ENCODE results near the gene TPCN2.
"Not testable (repeated sequence)": the region's sequence is repeated elsewhere in the genome, so short reads cannot be mapped to it uniquely, and the experiment has no call there.

Gene TPCN2

GRCh38 chr11:69048694-69049489 is at the start of gene TPCN2:
Gene TPCN2, plus strand, starts transcription at chr11:69048932. Its CDS starts 66 bp downstream, at chr11:69048998.
- peak; percentile 73 for DNase-seq

- no peak for DNase-seq
Observed at GRCh38 chr11:68999093-68999747, 49.5 kb upstream of the TPCN2 start.

DNA sequence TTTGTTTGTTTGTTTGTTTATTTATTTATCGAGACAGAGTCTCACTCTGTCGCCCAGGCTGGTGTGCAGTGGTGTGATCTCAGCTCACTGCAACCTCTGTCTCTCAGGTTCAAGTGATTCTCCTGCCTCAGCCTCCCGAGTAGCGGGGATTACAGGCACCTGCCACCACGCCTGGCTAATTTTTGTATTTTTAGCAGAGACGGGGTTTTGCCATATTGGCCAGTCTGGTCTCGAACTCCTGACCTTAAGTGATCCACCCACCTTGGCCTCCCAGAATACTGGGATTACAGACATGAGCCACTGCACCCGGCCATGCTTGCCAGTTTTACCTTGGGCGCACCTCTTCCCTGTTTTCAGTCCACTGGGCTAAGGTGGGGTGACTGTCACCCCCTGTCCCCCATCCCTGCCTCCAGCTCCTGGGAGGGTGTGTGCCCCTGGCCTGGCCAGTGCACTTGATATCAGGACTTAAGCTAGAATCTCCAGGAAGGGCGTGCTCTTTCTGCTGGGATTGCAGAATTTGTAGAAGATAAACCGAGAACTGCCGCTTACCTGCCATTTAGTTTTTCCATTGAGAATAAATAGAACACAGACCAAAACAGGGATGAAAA is 48.9 kb upstream of the TPCN2 start:
- not testable (repeated sequence) for DNase-seq

- no peak for DNase-seq
Observed at GRCh38 chr11:69000391-69000790, 48.3 kb upstream of the TPCN2 start.

- no peak for DNase-seq
Observed at GRCh38 chr11:69000831-69001242, 47.9 kb upstream of the TPCN2 start.

DNA sequence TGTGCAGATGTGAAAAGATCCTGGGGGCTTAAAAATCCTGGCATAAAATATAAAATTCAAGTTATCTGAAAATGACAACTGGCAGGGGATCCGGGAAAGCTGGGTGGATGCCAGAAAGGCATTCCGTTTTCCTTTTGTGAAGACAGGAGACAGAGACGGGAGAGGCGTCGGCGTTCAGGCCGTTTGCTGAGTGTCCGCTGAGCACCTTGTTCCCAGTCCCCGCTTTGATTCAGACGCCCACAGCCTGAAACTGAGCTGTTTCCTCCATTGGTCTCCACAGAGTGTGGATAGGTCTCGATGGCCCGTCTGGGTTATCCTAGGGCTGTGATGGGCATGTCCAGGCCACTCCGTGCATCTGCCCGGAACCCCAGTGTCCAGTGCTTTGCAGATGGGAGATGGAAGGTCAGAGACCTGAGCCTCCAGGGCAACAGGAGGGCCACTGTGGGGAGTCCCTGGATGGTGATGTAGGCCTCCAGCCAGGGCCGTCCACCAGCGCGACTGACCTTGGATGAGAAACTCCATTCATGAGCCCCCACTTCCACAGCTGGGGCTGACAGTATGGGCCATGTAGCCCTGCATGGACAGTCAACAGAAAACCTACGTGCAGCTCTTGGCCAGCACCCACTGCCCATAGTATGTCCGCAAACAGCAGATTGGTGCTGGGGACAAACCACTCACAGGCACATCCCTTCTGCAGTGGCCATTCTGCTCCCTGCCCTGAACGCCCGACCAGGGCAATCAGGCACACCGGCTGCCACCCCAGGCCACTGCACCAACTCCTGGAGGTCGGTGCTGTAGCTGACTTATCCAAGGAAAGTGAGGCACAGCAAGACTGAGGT is 47.3 kb upstream of the TPCN2 start:
- DNase-seq = no peak

- DNase-seq = no peak
Observed at GRCh38 chr11:69002110-69002569, 46.6 kb upstream of the TPCN2 start.

- no peak for DNase-seq
Observed at GRCh38 chr11:69002570-69003231, 46.0 kb upstream of the TPCN2 start.

DNA sequence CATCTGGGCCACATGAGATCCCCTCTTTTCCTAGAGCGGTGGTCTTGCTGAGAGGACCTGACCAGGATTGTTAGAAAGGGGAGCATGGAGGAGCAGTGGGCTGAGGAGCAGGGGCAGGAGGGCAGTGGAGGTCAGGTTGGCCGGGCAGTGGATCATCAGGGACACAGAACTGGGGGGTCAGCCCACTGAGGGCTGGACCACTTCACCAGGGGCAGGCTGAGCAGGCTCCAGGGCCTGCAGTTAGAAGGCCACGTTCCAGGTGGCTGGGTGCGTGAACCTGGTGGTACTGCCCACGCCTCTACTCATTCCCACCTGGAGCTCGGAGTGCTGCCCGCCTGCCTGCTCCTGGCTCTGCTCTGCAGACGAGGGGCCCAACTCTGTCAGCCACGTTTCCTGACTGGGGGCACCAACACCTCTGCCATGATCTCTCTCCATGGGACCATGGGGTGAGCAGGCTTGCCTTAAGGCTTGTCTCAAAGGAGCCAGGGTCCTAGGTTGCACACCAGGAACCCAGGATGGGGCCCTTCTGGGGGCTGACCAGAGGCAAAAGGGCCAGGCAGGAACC is 45.3 kb upstream of the TPCN2 start:
- no peak for DNase-seq

GRCh38 chr11:69003866-69004367 is 44.8 kb upstream of the TPCN2 start:
- no peak for DNase-seq

- DNase-seq = no peak
Observed at GRCh38 chr11:69004411-69005182, 44.1 kb upstream of the TPCN2 start.

DNA sequence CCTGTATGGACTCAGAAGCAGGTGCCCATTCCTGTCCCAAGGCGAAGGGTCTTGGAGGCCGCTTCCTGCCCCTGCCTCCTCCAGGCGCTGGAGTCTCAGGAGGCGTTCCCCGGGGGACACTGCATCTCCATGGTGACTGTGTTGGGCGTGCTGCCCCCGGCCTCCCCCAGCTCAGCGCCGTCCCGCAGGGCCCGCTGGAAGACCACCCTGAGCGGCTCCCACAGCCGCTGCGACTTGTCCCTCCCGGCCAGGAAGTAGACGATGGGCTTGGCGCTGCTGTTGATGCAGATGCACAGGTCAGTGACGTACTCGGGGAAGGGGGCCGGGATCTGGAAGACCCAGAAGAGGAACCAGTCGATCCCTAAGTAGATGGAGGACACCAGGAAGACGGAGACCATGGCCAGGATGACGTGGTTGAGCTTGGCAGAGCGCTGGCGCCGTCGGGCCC is 43.5 kb upstream of the TPCN2 start:
- DNase-seq = no peak

DNA sequence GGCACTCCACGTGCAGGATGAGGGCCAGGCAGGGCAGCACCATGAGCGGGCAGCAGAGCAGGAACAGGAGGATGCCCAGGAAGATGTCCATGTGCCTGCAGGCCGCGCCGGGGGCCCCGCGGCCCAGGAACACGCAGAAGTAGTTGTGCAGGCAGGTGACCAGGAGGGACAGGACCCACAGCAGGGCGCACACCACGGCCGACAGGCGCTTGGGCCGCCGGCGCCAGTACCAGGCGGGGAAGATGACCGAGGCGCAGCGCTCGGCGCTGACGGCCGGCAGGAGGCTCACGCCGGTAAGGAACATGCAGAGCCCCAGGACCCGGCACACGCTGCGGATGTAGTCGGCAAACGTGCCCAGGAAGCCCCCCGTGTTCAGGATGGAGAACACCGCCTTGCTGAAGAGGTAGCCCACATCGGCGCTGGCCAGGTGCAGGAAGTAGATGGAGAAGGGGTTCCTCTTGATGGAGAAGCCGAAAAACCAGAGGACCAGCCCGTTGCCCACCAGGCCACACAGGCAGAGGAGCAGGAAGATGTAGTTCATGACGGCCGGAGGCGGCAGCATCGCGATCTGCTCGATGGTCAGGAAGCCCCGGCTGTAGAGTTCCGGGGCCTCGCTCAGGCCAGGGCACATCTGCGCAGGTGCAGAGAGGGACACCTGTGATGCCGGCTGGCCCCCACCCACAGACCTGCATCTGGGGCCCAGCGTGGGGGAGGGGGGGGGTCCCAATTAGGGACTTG is 42.9 kb upstream of the TPCN2 start:
- DNase-seq = no peak

DNA sequence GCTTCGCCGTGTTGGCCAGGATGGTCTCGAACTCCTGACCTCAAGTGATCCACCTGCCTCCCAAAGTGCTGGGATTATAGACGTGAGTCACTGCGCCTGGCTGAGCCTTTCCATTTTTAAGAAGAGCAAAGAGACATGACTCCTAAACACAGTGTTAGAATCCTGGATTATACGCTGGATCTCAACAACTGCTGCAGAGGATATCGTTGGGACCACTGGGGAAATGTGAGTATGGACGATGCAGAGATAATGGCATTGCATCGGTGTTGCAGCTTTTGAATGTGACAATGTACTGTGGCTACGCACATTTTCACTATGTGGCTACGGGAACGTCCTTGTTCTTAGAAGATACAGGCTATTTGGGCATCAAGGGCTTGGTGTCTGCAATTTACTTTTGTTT is 41.9 kb upstream of the TPCN2 start:
- no peak for DNase-seq

DNA sequence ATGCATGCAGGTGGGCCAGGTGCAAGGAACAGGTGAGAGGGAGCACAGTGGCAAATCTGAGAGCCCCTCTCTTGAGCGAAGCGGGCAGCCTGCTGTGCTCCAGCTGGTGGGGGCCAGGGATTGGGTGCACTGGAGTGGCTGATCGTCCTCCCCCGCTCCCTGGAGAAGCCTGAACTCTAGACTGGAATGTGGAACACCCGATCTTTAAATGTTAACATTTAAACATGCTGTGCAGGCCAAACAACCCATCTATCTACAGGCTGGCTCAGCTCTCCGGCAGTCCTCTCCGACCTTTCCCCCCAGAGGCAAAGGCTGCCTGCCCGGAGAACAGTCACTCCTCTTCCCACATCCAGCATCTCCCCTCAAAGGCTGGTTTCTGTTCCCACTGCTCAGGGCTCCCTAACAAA is 40.8 kb upstream of the TPCN2 start:
- no peak for DNase-seq

- no peak for DNase-seq
Observed at GRCh38 chr11:69008737-69009440, 39.8 kb upstream of the TPCN2 start.

DNA sequence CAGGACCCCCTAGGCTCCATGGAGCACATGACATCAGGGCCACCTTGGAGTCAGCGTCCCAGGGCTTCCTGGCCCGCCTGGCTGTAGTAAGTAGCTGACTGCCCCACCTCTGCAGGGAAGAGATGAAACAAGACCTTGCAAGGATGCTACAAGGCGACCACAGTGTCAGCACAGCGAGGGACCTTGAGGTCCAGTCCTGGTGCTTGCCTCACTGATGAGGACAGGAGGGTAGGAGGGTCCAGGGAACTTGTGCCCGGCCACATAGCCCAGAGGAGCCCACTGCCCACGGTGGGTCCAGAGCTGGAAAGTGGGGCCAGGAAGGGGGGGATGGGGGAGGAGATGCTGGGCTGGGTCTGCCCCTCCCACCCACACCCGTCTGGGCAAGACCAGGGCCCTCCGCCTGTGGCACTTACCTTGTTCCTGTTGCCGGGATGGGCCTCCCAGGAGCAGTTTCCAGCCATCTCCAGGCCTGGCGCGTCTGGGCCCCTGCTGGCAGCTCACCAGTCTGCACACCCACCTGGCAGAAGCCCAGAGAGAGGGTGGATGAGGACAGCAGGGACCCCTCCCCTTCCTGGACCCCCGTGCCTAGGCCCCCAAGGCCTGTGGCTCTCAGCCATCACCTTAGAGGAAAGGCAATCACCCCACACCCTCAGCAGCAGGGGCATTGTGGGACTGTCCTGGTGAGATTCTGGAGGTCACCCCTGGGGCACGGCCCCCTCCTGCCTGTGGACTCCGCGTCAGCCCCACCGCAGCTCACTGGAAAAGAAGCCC is 39.1 kb upstream of the TPCN2 start:
- DNase-seq = no peak

DNA sequence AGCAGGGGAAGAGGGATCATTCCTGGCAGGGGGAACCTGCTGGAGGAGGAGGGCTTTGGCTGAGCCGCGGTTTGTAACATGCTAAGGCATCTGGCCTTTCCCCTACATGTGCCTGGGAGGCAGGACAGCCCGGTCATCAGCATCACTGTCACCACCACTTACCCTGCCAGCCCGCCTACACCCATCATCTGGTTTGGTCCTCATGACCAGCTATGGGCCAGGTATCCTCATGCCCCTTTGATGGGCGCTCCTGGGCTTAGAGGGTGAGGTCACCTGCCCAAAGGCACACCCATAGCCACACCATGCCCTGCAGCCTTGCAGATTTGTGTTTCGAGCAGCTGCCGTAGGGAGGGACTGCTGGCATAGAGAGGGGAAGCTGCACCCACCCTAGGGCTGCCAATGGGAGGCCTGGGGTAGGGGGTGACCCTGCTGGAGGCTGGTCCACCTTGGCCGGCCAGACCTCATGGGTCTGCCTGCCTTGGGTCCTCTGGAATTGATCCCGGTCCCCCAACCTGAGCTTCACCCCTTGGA is 38.3 kb upstream of the TPCN2 start:
- DNase-seq = no peak
